ENCODE data around the gene USP44. TPM values are rescaled to one million over a fixed set of nuclear protein-coding genes. Genes with fewer than 3 reads are reported as not detected.
"Not testable (repeated sequence)": the region's sequence is repeated elsewhere in the genome, so short reads cannot be mapped to it uniquely, and the experiment has no call there.

Gene USP44
- total RNA-seq, 1 experiment from 2014 or later = 0.45 TPM

GRCh38 chr12:95482564-95482963 lies 68.7 kb downstream of the USP44 start:
- in situ Hi-C loops (cut with HindIII; ENCODE audit: low pct_unique_long_range_greater_than_20kb, low sequenced_read_pairs); DNase-seq (ENCODE audit: low read depth, low spot score): not testable (repeated sequence)

GRCh38 chr12:95481888-95482287 lies 69.4 kb downstream of the USP44 start:
- in situ Hi-C loops (cut with HindIII; ENCODE audit: low pct_unique_long_range_greater_than_20kb, low sequenced_read_pairs) = no loop called here
- DNase-seq (ENCODE audit: low read depth, low spot score) = no peak

- in situ Hi-C loops (cut with HindIII; ENCODE audit: low pct_unique_long_range_greater_than_20kb, low sequenced_read_pairs) = no loop called here
- no peak for DNase-seq (ENCODE audit: low read depth, low spot score)
These were observed 70.2 kb downstream of the USP44 start for GRCh38 chr12:95481072-95481471.

- in situ Hi-C loops (cut with HindIII; ENCODE audit: low pct_unique_long_range_greater_than_20kb, low sequenced_read_pairs) = no loop called here
- DNase-seq (ENCODE audit: low read depth, low spot score) = no peak
These were observed 71.0 kb downstream of the USP44 start for GRCh38 chr12:95480230-95480629.

GRCh38 chr12:95474660-95474958 lies 76.7 kb downstream of the USP44 start:
- no peak for DNase-seq (ENCODE audit: low read depth, low spot score)
- in situ Hi-C loops (cut with HindIII; ENCODE audit: low pct_unique_long_range_greater_than_20kb, low sequenced_read_pairs) = no loop called here

GRCh38 chr12:95473884-95474659 lies 77.2 kb downstream of the USP44 start, which contains the start of gene METAP2:
TSS of gene METAP2 (plus strand) at chr12:95474152. CDS start at chr12:95474180, 28 bp downstream.
- in situ Hi-C loops (cut with HindIII; ENCODE audit: low pct_unique_long_range_greater_than_20kb, low sequenced_read_pairs) = no loop called here
- peak; percentile 99 for DNase-seq (ENCODE audit: low read depth, low spot score)

- DNase-seq (ENCODE audit: low read depth, low spot score) = peak; percentile 59
- in situ Hi-C loops (cut with HindIII; ENCODE audit: low pct_unique_long_range_greater_than_20kb, low sequenced_read_pairs) = no loop called here
These were observed 77.9 kb downstream of the USP44 start for GRCh38 chr12:95473231-95473883.

- in situ Hi-C loops (cut with HindIII; ENCODE audit: low pct_unique_long_range_greater_than_20kb, low sequenced_read_pairs) = no loop called here
- no peak for DNase-seq (ENCODE audit: low read depth, low spot score)
These were observed 81.0 kb downstream of the USP44 start for GRCh38 chr12:95470300-95470699.

Other genes starting within 250 kb of the USP44 start
- gene METAP2, start 77.3 kb downstream of the USP44 start, total RNA-seq (2014; rRNA removed; shearing (Covaris generic)) = 117 and 121 TPM in 2 replicates
- gene NTN4, start 239.3 kb upstream of the USP44 start, total RNA-seq (2014; rRNA removed; shearing (Covaris generic)) = 0.58 TPM in 1 of 2 replicates, not detected in the other

All from SK-MEL-5 (cell line).